Astrocyte (in vitro differentiated cells and primary cell): ENCODE data around the gene PRM3.

ENCODE experiments used
- EZH2 ChIP-seq: IDR thresholded peaks from 2 replicates; pipeline ENCODE4 v1.6.1; 2012; ENCODE audit warnings: mild to moderate bottlenecking, low read length, inconsistent platforms; ENCODE audit not compliant: insufficient read depth
- TF ChIP-seq, protein P1 (sequence below): IDR thresholded peaks from 2 replicates; pipeline ENCODE4 v1.5.1; 2011; ENCODE audit warnings: low read depth, mild to moderate bottlenecking, inconsistent platforms, low read length, moderate library complexity; ENCODE audit not compliant: insufficient read depth

DNA sequence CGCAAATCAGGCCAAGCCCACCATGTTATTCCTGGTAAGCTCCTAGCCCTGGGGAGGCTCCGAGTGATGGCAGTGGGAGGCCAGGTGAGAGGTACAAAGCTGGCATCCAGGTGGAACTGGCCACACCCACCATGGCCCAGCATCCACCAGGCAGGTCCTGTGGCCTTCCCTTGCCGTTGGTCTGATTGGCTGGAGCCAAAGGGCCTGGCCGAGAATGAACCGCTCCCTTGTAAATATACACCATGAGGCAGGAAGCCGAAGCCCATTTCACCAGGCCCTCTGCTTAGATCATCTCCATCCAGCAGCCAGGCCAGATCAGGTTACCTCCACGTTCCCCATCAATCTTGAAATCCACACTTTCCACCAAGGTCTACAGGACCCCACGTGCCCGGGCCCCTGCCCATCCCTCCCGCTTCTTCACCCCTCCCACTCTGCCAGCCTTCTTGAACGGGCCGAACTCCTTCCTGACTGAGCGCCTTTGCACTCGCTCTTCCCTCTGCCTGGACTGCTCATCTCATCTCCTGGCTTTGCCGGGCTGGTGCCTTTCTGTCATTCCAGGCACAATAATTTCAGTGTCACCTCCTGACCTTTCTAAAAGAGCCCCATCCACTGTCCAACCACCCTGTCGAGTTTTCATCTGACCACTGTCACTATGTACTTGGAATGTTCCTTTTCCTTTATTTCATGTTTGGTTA is 23.2 kb downstream of the PRM3 start:
- TF ChIP-seq, protein P1, sequence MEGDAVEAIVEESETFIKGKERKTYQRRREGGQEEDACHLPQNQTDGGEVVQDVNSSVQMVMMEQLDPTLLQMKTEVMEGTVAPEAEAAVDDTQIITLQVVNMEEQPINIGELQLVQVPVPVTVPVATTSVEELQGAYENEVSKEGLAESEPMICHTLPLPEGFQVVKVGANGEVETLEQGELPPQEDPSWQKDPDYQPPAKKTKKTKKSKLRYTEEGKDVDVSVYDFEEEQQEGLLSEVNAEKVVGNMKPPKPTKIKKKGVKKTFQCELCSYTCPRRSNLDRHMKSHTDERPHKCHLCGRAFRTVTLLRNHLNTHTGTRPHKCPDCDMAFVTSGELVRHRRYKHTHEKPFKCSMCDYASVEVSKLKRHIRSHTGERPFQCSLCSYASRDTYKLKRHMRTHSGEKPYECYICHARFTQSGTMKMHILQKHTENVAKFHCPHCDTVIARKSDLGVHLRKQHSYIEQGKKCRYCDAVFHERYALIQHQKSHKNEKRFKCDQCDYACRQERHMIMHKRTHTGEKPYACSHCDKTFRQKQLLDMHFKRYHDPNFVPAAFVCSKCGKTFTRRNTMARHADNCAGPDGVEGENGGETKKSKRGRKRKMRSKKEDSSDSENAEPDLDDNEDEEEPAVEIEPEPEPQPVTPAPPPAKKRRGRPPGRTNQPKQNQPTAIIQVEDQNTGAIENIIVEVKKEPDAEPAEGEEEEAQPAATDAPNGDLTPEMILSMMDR, result no peak
- TF ChIP-seq EZH2, result no peak
